Stimulated activated naive CD4-positive, alpha-beta T cell (primary cell): Measurements from ENCODE around the gene MGAT4B.
"Not testable (repeated sequence)": the region's sequence is repeated elsewhere in the genome, so short reads cannot be mapped to it uniquely, and the experiment has no call there.

Experiments
- DNase-seq, 6 experiments: peaks; one replicate each; lab custom pipeline; 2025; lab: John Stamatoyannopoulos, UW

The MGAT4B gene

GRCh38 chr5:179795049-179795862 is 11.4 kb downstream of the MGAT4B start:
- peak in 1 of 6 experiments; percentile 12 for DNase-seq

GRCh38 chr5:179794575-179794974 is 12.1 kb downstream of the MGAT4B start:
- DNase-seq = no peak

GRCh38 chr5:179794171-179794570 is 12.5 kb downstream of the MGAT4B start:
- DNase-seq = no peak

GRCh38 chr5:179793468-179794139 is 13.1 kb downstream of the MGAT4B start, which contains the start of gene LTC4S:
Gene LTC4S, plus strand, starts transcription at chr5:179793986. Its CDS starts 95 bp downstream, at chr5:179794081.
- DNase-seq = peak in 4 of 6 experiments; percentile 18 to 44 (median 40)

- DNase-seq = no peak
These were observed 13.8 kb downstream of the MGAT4B start for GRCh38 chr5:179792612-179793467.

GRCh38 chr5:179791881-179792611 is 14.6 kb downstream of the MGAT4B start:
- DNase-seq = no peak

GRCh38 chr5:179789278-179789677 is 17.4 kb downstream of the MGAT4B start:
- DNase-seq = not testable (repeated sequence)

- no peak for DNase-seq
These were observed 18.3 kb downstream of the MGAT4B start for GRCh38 chr5:179788193-179788854.

- DNase-seq = no peak
These were observed 19.8 kb downstream of the MGAT4B start for GRCh38 chr5:179786861-179787260.

- no peak for DNase-seq
These were observed 23.5 kb downstream of the MGAT4B start for GRCh38 chr5:179783128-179783527.

- no peak for DNase-seq
These were observed 24.8 kb downstream of the MGAT4B start for GRCh38 chr5:179781846-179782245.

- DNase-seq = no peak
These were observed 26.3 kb downstream of the MGAT4B start for GRCh38 chr5:179780362-179780761.

- DNase-seq = no peak
These were observed 26.8 kb downstream of the MGAT4B start for GRCh38 chr5:179779826-179780225.

- no peak for DNase-seq
These were observed 28.1 kb downstream of the MGAT4B start for GRCh38 chr5:179778591-179778990.

GRCh38 chr5:179777909-179778308 is 28.8 kb downstream of the MGAT4B start:
- DNase-seq = no peak

GRCh38 chr5:179777456-179777855 is 29.2 kb downstream of the MGAT4B start:
- DNase-seq = no peak

GRCh38 chr5:179776411-179776938 is 30.2 kb downstream of the MGAT4B start:
- DNase-seq = no peak

- DNase-seq = no peak
These were observed 32.2 kb downstream of the MGAT4B start for GRCh38 chr5:179774442-179774841.

GRCh38 chr5:179773686-179774040 is 33.0 kb downstream of the MGAT4B start:
- no peak for DNase-seq

GRCh38 chr5:179772351-179772750 is 34.3 kb downstream of the MGAT4B start:
- DNase-seq = no peak
